ENCODE results near the gene OPA1. TPM values are rescaled to one million over a fixed set of nuclear protein-coding genes. Genes with fewer than 3 reads are reported as not detected.
A peak's percentile ranks its signal among the peaks of the same experiment; 100 is the strongest.

The OPA1 gene
- total and polyA plus RNA-seq, 2 of the 13 experiments (the other 11 are each of a cell fraction or from before 2014, with no cell fraction given): 26.7 to 78.5 TPM

- peak in 1 of 2 experiments; percentile 30; a peak in 1 of 4 replicates for TF ChIP-seq EP300 (IDR thresholded peaks at IDR 0.05; ENCODE audit: low read depth in 2 of 2, low read length in 2 of 2)
- TF ChIP-seq EP300 (CRISPR knock-in tag; IDR thresholded peaks at IDR 0.05; ENCODE audit: borderline replicate concordance): no peak
- no peak for TF ChIP-seq ZNF33A (CRISPR knock-in tag; IDR thresholded peaks at IDR 0.05; ENCODE audit: borderline replicate concordance)
- no peak for TF ChIP-seq SOX13 (IDR thresholded peaks at IDR 0.05)
- peak in 1 of 2 experiments; percentile 61; a peak in 1 of 4 replicates for TF ChIP-seq SOX13 (CRISPR knock-in tag; conservative IDR thresholded peaks at IDR 0.05 in 1 of 2, IDR thresholded peaks at IDR 0.05 in 1 of 2)
- TF ChIP-seq SKI (IDR thresholded peaks at IDR 0.05; ENCODE audit: partially characterized antibody): no peak
- no peak for TF ChIP-seq STAT6 (CRISPR knock-in tag; IDR thresholded peaks at IDR 0.05; ENCODE audit: borderline replicate concordance)
- TF ChIP-seq DMTF1 (CRISPR knock-in tag; IDR thresholded peaks at IDR 0.05): no peak
- TF ChIP-seq RARA (CRISPR knock-in tag; IDR thresholded peaks at IDR 0.05): peak; percentile 78
- no peak for TF ChIP-seq HDAC2 (CRISPR knock-in tag; IDR thresholded peaks at IDR 0.05)
- TF ChIP-seq ZNF607 (CRISPR knock-in tag; IDR thresholded peaks at IDR 0.05; ENCODE audit: borderline replicate concordance): no peak
- no peak for TF ChIP-seq THAP9 (CRISPR knock-in tag; IDR thresholded peaks at IDR 0.05; ENCODE audit: borderline replicate concordance)
- TF ChIP-seq ZNF382 (CRISPR knock-in tag; IDR thresholded peaks at IDR 0.05; ENCODE audit: borderline replicate concordance): no peak
- no peak for TF ChIP-seq PRDM4 (CRISPR knock-in tag; IDR thresholded peaks at IDR 0.05; ENCODE audit: borderline replicate concordance)
- peak; percentile 57; the same call in 1 of the 2 replicates for TF ChIP-seq NR2F2 (IDR thresholded peaks at IDR 0.05; ENCODE audit: borderline replicate concordance, low read depth)
- no peak for TF ChIP-seq TSC22D2 (CRISPR knock-in tag; IDR thresholded peaks at IDR 0.05; ENCODE audit: borderline replicate concordance)
- TF ChIP-seq ZNF782 (CRISPR knock-in tag; IDR thresholded peaks at IDR 0.05; ENCODE audit: borderline replicate concordance): no peak
- no peak for TF ChIP-seq LCORL (IDR thresholded peaks at IDR 0.05)
- TF ChIP-seq LCORL (CRISPR knock-in tag; IDR thresholded peaks at IDR 0.05): no peak
- no peak for TF ChIP-seq ZNF292 (CRISPR knock-in tag; IDR thresholded peaks at IDR 0.05; ENCODE audit: borderline replicate concordance, low read depth)
These were observed 126.7 kb downstream of the OPA1 start (continued) for GRCh38 chr3:193719735-193720134.
